K562 (cell line): ENCODE results near the gene CNTROB. TPM values are rescaled to one million over a fixed set of nuclear protein-coding genes. Genes with fewer than 3 reads are reported as not detected.

ENCODE experiments used
- CBX5 ChIP-seq: IDR thresholded peaks from 2 replicates; pipeline ENCODE4 v1.6.1; 2014; ENCODE audit warnings: low read depth, borderline replicate concordance
- L3MBTL2 ChIP-seq: fragments of 450-650 bp; IDR thresholded peaks from 2 replicates; pipeline ENCODE4 v1.6.1; 2016; ENCODE audit warnings: mild to moderate bottlenecking, moderate library complexity
- MAFF ChIP-seq: IDR thresholded peaks from 2 replicates; pipeline ENCODE4 v1.6.1; 2012; ENCODE audit warnings: low read length, improper control_type of control experiment
- POLR2B ChIP-seq: fragments of 450-650 bp; IDR thresholded peaks from 2 replicates; pipeline ENCODE4 v1.6.1; 2018; ENCODE audit warnings: low read depth; ENCODE audit not compliant: partially characterized antibody
- SRF ChIP-seq, 2 experiments: fragments of 250-450, 450-650 bp in 1 of 2; sonication (Bioruptor Pico) in 1 of 2; sonication (generic) in 1 of 2; formaldehyde crosslinking; IDR thresholded peaks; 2 replicates each; pipeline versions ENCODE4 v1.5.0 to v1.5.1; 2020 to 2022; ENCODE audit warnings: mild to moderate bottlenecking in 1 of 2, missing genetic modification reagents in 1 of 2
- ZBTB11 ChIP-seq, 3 experiments: fragments of 200-800 bp in 1 of 3; fragments of 250-450 bp in 1 of 3; fragments of 450-650 bp in 1 of 3; sonication (Bioruptor Pico) in 1 of 3; sonication (Bioruptor generic) in 1 of 3; formaldehyde crosslinking in 1 of 3; IDR thresholded peaks; 2 replicates each; pipeline versions ENCODE4 v1.6.1 to v1.8.0; 2016 to 2022; ENCODE audit warnings: mild to moderate bottlenecking in 2 of 3, missing genetic modification characterization in 2 of 3, missing compliant biosample characterization in 1 of 3, moderate library complexity in 1 of 3
- ZNF318 ChIP-seq, 2 experiments: fragments of 450-650 bp; IDR thresholded peaks; 2 replicates each; pipeline ENCODE4 v1.6.1; 2016; ENCODE audit warnings: mild to moderate bottlenecking in 2 of 2, borderline replicate concordance in 1 of 2, low read depth in 1 of 2, moderate library complexity in 1 of 2
- polyA plus RNA-seq, 8 experiments: library from polyadenylated mRNA; depleted of rRNA in 4 of 8; stranded (reverse) in 5 of 8; unstranded in 3 of 8; fragments of >200 nt; fragmentation: Nextera tagmentation in 2 of 8; fragmentation: Illumina TruSeq in 1 of 8; extraction: Ambion mirVana in 2 of 8; extraction: Trizol in 1 of 8; gene quantifications; 2 replicates each; pipeline versions ENCODE4 v1.2.1 to v1.2.3, GENCODE V29; 2011 to 2014; ENCODE audit warnings: inconsistent platforms in 1 of 8, missing spikeins in 1 of 8
- total RNA-seq, 7 experiments: library from RNA; depleted of rRNA in 6 of 7; stranded (reverse); fragments of >200 nt in 6 of 7; fragmentation: Illumina TruSeq in 2 of 7; extraction: Trizol in 2 of 7; gene quantifications; 2 replicates each; pipeline versions ENCODE4 v1.2.1 to v1.2.3, GENCODE V29; 2011 to 2021; ENCODE audit warnings: low replicate concordance in 1 of 7
- TF ChIP-seq, protein P1 (sequence below), 3 experiments: fragments of 200-800 bp in 1 of 3; sonication (Bioruptor generic) in 1 of 3; sonication (generic) in 1 of 3; formaldehyde crosslinking in 1 of 3; IDR thresholded peaks; 2 replicates each; pipeline versions ENCODE4 v1.6.1 to v1.8.0; 2016 to 2022; ENCODE audit warnings: mild to moderate bottlenecking in 2 of 3, missing compliant biosample characterization in 2 of 3, missing genetic modification characterization in 2 of 3, missing genetic modification reagents in 1 of 3
- TF ChIP-seq, protein P2 (sequence below), 2 experiments: IDR thresholded peaks; 2 replicates each; pipeline ENCODE4 v1.6.1; 2011; ENCODE audit warnings: borderline replicate concordance in 1 of 2, control low read depth in 1 of 2, low read depth in 1 of 2, low read length in 1 of 2, mild to moderate bottlenecking in 1 of 2, mixed read lengths in 1 of 2, moderate library complexity in 1 of 2; ENCODE audit not compliant: insufficient read depth in 1 of 2, insufficient read length in 1 of 2, poor library complexity in 1 of 2, severe bottlenecking in 1 of 2; ENCODE audit errors: extremely low read depth in 1 of 2

Gene CNTROB
- total and polyA plus RNA-seq, 9 of the 15 experiments (the other 6 are each of a cell fraction or from before 2014, with no cell fraction given): 1.9 to 33.3 (median 23.0) TPM

- TF ChIP-seq POLR2B (peak; percentile 89), ZNF318 (IDR thresholded peaks at IDR 0.05; ENCODE audit: borderline replicate concordance in 1 of 2, low read depth in 1 of 2) (no peak), CBX5 (no peak), ZBTB11 (CRISPR knock-in tag; IDR thresholded peaks at IDR 0.05) (peak in 2 of 3 experiments; percentile 58 to 83; a peak in 4 of 6 replicates), L3MBTL2 (peak; percentile 49; the same call in 1 of the 2 replicates), MAFF (no peak), SRF (CRISPR knock-in tag; IDR thresholded peaks at IDR 0.05) (peak in 1 of 2 experiments; percentile 66; a peak in 2 of 4 replicates)
- TF ChIP-seq, protein P1, sequence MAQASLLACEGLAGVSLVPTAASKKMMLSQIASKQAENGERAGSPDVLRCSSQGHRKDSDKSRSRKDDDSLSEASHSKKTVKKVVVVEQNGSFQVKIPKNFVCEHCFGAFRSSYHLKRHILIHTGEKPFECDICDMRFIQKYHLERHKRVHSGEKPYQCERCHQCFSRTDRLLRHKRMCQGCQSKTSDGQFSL (CRISPR knock-in tag; IDR thresholded peaks at IDR 0.05): peak; percentile 65; the same call in 1 of the 2 replicates
- TF ChIP-seq, protein P1 (tag; IDR thresholded peaks at IDR 0.05): 0 out of 4 replicates have a peak, but pooled peaks of 1 of the 2 experiments have one; percentile 46
- TF ChIP-seq, protein P2, sequence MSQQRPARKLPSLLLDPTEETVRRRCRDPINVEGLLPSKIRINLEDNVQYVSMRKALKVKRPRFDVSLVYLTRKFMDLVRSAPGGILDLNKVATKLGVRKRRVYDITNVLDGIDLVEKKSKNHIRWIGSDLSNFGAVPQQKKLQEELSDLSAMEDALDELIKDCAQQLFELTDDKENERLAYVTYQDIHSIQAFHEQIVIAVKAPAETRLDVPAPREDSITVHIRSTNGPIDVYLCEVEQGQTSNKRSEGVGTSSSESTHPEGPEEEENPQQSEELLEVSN (IDR thresholded peaks at IDR 0.05; ENCODE audit: borderline replicate concordance in 1 of 2, extremely low read depth in 1 of 2, insufficient read depth in 1 of 2, insufficient read length in 1 of 2, low read depth in 1 of 2, low read length in 1 of 2, poor library complexity in 1 of 2, severe bottlenecking in 1 of 2): peak; percentile 29 to 43
These were observed at the start of gene CNTROB, which contains the start of gene TRAPPC1 (continued) for GRCh38 chr17:7931709-7932482.
